ENCODE measurements around the gene PDE4D.
A peak's percentile ranks its signal among the peaks of the same experiment; 100 is the strongest.

Gene PDE4D

GRCh38 chr5:59368951-59369350, 524.6 kb downstream of the PDE4D start:
- no peak for DNase-seq (ENCODE audit: low read depth)
- no peak for TF ChIP-seq CTCF (conservative IDR thresholded peaks at IDR 0.05; ENCODE audit: control insufficient read depth, insufficient read depth, low read depth, low read length)
- H3K4me3 ChIP-seq (ENCODE audit: control insufficient read depth, low read depth, low read length) = no peak overlapping the region

GRCh38 chr5:59367791-59368394, 525.6 kb downstream of the PDE4D start:
- H3K4me3 ChIP-seq (ENCODE audit: control insufficient read depth, low read depth, low read length) = no peak overlapping the region
- peak; percentile 73 for DNase-seq (ENCODE audit: low read depth)
- TF ChIP-seq CTCF (conservative IDR thresholded peaks at IDR 0.05; ENCODE audit: control insufficient read depth, insufficient read depth, low read depth, low read length) = peak; percentile 86

- H3K4me3 ChIP-seq (ENCODE audit: control insufficient read depth, low read depth, low read length) = no peak overlapping the region
- no peak for DNase-seq (ENCODE audit: low read depth)
- no peak for TF ChIP-seq CTCF (conservative IDR thresholded peaks at IDR 0.05; ENCODE audit: control insufficient read depth, insufficient read depth, low read depth, low read length)
These were observed 526.7 kb downstream of the PDE4D start for GRCh38 chr5:59366784-59367183.

GRCh38 chr5:59362438-59362837, 531.1 kb downstream of the PDE4D start:
- TF ChIP-seq CTCF (conservative IDR thresholded peaks at IDR 0.05; ENCODE audit: control insufficient read depth, insufficient read depth, low read depth, low read length) = no peak
- H3K4me3 ChIP-seq (ENCODE audit: control insufficient read depth, low read depth, low read length) = no peak overlapping the region
- no peak for DNase-seq (ENCODE audit: low read depth)

DNA sequence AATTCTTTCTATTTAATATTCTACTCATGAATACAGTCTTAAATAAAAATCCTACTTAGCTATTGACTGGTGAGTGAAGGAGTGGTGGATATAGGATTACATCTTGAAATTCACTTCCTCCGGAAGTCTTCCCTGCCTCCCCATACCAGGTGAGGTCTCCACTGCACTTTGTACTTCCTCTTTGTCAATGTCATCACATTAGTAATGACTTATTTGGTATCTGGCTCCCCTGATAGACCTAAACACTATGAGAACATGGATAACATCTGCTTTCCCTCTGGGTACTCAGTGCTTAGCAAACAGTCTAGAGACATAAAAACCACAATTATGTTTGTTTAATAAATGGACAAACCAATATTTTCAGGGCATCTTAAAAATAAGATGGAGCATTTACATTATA, 532.1 kb downstream of the PDE4D start:
- H3K4me3 ChIP-seq (ENCODE audit: control insufficient read depth, low read depth, low read length) = no peak overlapping the region
- no peak for TF ChIP-seq CTCF (conservative IDR thresholded peaks at IDR 0.05; ENCODE audit: control insufficient read depth, insufficient read depth, low read depth, low read length)
- no peak for DNase-seq (ENCODE audit: low read depth)

DNA sequence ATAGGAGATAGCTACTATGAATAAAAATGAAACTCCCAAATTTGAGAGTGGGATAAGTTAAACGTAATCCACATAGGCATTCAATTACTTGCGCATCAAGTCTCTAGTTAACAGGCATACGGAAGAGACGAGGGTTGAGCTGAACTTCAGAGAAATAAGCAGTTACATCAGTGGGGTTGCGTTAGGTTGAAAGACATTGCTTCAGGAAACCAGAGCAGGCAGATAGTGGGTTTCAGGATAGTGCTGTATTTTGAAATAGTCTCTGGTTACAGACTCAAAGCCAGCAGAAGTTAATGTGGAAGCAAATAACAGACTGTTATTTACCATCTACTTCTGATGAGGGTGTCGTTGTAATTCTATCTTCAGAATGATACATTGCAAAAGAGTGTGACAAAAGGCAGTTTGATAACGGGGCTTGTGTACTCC, 533.4 kb downstream of the PDE4D start:
- DNase-seq (ENCODE audit: low read depth) = no peak

More for the DNA sequence above, 533.4 kb downstream of the PDE4D start:
- no peak overlapping the region for H3K4me3 ChIP-seq (ENCODE audit: control insufficient read depth, low read depth, low read length)
- no peak for TF ChIP-seq CTCF (conservative IDR thresholded peaks at IDR 0.05; ENCODE audit: control insufficient read depth, insufficient read depth, low read depth, low read length)
